ENCODE data around the gene NT5C1A.

- TF ChIP-seq CTCF (IDR thresholded peaks at IDR 0.05) (no peak), POLR2AphosphoS5 (IDR thresholded peaks at IDR 0.05) (no peak)
Measured at GRCh38 chr1:39613250-39613649, 58.7 kb downstream of the NT5C1A start.
